ENCODE measurements around the gene EFNA2. TPM values are rescaled to one million over a fixed set of nuclear protein-coding genes. Genes with fewer than 3 reads are reported as not detected.

Gene EFNA2
- total and polyA plus RNA-seq, 2 experiments from 2014 or later, result 0.34 to 13.0 TPM

GRCh38 chr19:1273263-1274041, 12.2 kb upstream of the EFNA2 start:
- no peak for DNase-seq (ENCODE audit: low read depth in 1 of 2, low spot score in 1 of 2)
- H3K27me3 ChIP-seq, result no peaks in the 10 kb centered on the region
- peak overlapping the region; percentile 98 for H3K27ac ChIP-seq
- H3K36me3 ChIP-seq, result peaks cover 42% of the 10 kb centered on the region
- peaks cover 23% of the 10 kb centered on the region for H3K4me1 ChIP-seq (ENCODE audit: low read depth)
- no peak overlapping the region for H3K4me3 ChIP-seq
- H3K9me3 ChIP-seq (ENCODE audit: low read depth), result no peaks in the 10 kb centered on the region
- TF ChIP-seq CTCF (IDR thresholded peaks at IDR 0.05; ENCODE audit: low read depth, low read length), result no peak

GRCh38 chr19:1274081-1274851, 11.4 kb upstream of the EFNA2 start:
- H3K4me3 ChIP-seq, result peak overlapping the region; percentile 62
- peak overlapping the region; percentile 98 for H3K27ac ChIP-seq

GRCh38 chr19:1274852-1275259, 10.8 kb upstream of the EFNA2 start:
- Histone ChIP-seq H3K4me3 (peak overlapping the region; percentile 62), H3K27me3 (no peaks in the 10 kb centered on the region), H3K9me3 (ENCODE audit: low read depth) (no peaks in the 10 kb centered on the region), H3K36me3 (peaks cover 44% of the 10 kb centered on the region), H3K4me1 (ENCODE audit: low read depth) (peaks cover 20% of the 10 kb centered on the region), H3K27ac (peak overlapping the region; percentile 98)
- TF ChIP-seq CTCF (IDR thresholded peaks at IDR 0.05; ENCODE audit: low read depth, low read length), result no peak
- no peak for DNase-seq (ENCODE audit: low read depth in 1 of 2, low spot score in 1 of 2)

More at GRCh38 chr19:1274081-1274851, 11.4 kb upstream of the EFNA2 start:
- Histone ChIP-seq H3K9me3 (ENCODE audit: low read depth) (no peaks in the 10 kb centered on the region), H3K36me3 (peaks cover 44% of the 10 kb centered on the region), H3K27me3 (no peaks in the 10 kb centered on the region), H3K4me1 (ENCODE audit: low read depth) (peaks cover 20% of the 10 kb centered on the region)
- TF ChIP-seq CTCF (IDR thresholded peaks at IDR 0.05; ENCODE audit: low read depth, low read length), result no peak
- no peak for DNase-seq (ENCODE audit: low read depth in 1 of 2, low spot score in 1 of 2)

- Histone ChIP-seq H3K27me3 (no peaks in the 10 kb centered on the region), H3K36me3 (peaks cover 44% of the 10 kb centered on the region), H3K27ac (peak within 1 kb of the TSS; percentile 98), H3K9me3 (ENCODE audit: low read depth) (no peaks in the 10 kb centered on the region), H3K4me3 (peak within 1 kb of the TSS; percentile 62), H3K4me1 (ENCODE audit: low read depth) (peaks cover 15% of the 10 kb centered on the region)
- DNase-seq (ENCODE audit: low read depth in 1 of 2, low spot score in 1 of 2), result peak; percentile 98
- no peak for TF ChIP-seq CTCF (IDR thresholded peaks at IDR 0.05; ENCODE audit: low read depth, low read length)
Observed at GRCh38 chr19:1275260-1275975, 10.3 kb upstream of the EFNA2 start, which contains the start of gene FAM174C. Gene FAM174C, plus strand, starts transcription at chr19:1275530. Its CDS starts 20 bp downstream, at chr19:1275550.

GRCh38 chr19:1275976-1276627, 9.6 kb upstream of the EFNA2 start:
- peak overlapping the region; percentile 62 for H3K4me3 ChIP-seq
- no peak for TF ChIP-seq CTCF (IDR thresholded peaks at IDR 0.05; ENCODE audit: low read depth, low read length)
- peak overlapping the region; percentile 98 for H3K27ac ChIP-seq
- no peaks in the 10 kb centered on the region for H3K9me3 ChIP-seq (ENCODE audit: low read depth)
- no peaks in the 10 kb centered on the region for H3K27me3 ChIP-seq
- H3K4me1 ChIP-seq (ENCODE audit: low read depth), result peaks cover 9% of the 10 kb centered on the region
- no peak for DNase-seq (ENCODE audit: low read depth in 1 of 2, low spot score in 1 of 2)
- H3K36me3 ChIP-seq, result peaks cover 41% of the 10 kb centered on the region
